GM18907 (cell line): Measurements from ENCODE around the gene NDUFB11.

ENCODE experiments used
- ATAC-seq: cut with Tn5 transposase; IDR thresholded peaks from one replicate; pipeline ENCODE4 v1.9.1; 2021; ENCODE audit warnings: mild to moderate bottlenecking, moderate library complexity; ENCODE audit not compliant: unreplicated experiment

The NDUFB11 gene

DNA sequence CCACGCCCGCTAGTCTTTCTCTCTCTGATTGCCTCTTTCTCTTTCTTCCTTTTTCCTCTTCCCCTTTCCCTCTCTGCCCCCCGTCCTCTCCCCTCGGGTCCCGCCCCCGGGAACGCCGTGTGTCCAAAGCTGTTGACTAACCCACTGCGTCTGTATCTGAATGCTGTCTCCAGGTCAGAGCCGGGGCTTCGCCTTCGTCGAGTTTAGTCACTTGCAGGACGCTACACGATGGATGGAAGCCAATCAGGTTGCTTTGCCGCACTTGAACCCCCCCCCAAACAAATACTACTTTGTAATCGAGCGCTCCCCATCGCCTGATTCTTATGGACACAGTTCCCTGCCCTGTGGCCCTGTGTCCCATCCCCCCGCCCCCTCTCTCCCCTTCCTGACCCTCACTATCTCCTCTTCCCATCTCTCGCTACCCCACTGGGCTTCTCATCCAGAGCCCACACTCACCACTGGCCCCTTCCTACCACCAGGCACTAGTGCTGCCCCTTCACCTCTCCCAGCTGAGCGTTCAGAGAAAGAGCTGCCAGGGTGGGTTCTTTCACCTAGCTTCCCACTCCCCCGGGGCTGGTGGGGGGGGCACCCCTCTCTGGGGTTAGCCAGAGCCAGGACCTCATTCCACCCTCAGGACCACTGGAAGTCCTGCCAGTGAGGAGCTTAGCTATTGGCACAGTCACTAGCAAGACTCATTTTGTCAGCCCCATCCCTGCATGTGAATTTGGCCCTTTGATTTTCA is 30.5 kb upstream of the NDUFB11 start:
- ATAC-seq, result no peak

DNA sequence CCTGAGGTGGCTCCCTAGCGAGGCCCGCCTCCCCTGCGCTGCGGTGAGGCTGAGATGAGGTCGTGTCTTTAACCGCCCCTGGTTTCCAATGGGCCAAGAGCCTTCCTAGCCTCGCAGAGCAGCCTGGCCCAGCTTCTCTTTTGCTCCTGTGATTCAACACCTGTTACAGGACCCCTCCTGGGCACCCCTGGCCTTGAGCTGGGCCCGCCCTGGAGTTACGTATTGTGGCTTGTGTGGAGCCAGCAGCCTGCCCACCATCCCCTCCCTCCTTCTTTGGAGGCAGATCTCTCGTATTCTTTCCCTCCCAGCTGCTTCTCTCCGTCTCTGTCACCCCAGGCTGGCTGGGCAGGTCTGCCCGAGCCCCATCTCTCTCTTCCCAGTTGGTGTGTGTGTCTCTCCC is 29.9 kb upstream of the NDUFB11 start:
- ATAC-seq, result no peak

DNA sequence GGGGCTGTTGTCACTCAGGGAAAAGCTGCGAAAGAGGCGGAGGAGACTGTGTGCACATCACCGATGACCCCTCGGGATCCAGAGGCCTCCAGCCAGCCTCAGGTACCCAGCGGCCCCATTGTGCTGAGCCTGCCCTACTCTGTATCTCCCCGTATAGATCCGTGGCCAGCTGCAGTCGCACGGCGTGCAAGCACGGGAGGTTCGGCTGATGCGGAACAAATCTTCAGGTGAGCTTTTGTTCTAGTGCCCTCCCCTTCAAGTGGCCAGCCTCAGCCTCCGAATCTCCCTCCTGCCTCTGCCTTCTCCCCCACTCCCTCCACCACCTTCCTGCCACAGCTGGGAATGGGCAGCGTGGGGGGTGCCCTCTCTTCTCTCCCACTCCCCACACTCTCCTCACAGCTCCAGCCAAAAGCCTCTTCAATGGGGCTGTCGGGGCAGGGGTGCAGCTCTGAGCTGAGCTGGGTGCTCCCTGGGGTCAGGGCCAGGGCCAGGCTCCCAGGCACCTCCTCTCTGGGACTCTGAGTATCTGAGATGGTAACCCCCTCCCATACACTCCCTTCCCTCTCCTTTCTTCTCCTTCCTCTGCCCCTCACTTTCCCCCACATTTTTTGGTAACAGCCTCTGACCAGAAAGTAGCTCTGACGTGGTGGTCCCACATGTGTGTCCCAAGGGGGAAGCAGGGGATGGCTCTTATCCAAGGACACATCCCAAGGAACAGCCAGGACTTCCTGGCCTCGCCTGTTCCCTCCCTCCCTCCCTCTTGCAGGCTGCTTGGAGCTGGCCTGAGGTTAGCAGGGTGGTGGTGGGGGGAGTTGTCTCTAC is 28.7 kb upstream of the NDUFB11 start:
- ATAC-seq, result no peak

DNA sequence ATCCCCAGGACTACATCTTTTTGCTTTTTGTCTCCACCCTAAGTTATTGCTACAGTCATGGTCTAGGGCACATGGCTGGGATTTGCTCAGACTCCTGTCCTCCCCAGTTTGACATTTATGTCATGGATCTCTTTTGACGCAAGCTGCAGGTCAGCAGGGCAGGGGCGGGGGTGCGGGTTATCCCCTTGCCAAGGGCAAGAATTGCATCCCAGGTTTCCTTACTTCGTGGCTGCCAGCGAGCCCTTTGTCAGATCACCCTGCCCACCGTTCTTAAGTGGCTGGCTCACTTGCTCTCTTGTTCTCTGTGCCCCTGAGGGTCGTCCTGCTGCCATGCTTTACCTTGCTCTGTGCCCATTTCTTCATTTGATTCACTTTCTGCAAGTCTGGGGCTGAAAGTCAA is 28.0 kb upstream of the NDUFB11 start:
- ATAC-seq, result no peak

- ATAC-seq, result no peak
Measured at GRCh38 chrX:47171996-47172395, 27.5 kb upstream of the NDUFB11 start.

- ATAC-seq, result no peak
Measured at GRCh38 chrX:47170861-47171692, 26.6 kb upstream of the NDUFB11 start.

DNA sequence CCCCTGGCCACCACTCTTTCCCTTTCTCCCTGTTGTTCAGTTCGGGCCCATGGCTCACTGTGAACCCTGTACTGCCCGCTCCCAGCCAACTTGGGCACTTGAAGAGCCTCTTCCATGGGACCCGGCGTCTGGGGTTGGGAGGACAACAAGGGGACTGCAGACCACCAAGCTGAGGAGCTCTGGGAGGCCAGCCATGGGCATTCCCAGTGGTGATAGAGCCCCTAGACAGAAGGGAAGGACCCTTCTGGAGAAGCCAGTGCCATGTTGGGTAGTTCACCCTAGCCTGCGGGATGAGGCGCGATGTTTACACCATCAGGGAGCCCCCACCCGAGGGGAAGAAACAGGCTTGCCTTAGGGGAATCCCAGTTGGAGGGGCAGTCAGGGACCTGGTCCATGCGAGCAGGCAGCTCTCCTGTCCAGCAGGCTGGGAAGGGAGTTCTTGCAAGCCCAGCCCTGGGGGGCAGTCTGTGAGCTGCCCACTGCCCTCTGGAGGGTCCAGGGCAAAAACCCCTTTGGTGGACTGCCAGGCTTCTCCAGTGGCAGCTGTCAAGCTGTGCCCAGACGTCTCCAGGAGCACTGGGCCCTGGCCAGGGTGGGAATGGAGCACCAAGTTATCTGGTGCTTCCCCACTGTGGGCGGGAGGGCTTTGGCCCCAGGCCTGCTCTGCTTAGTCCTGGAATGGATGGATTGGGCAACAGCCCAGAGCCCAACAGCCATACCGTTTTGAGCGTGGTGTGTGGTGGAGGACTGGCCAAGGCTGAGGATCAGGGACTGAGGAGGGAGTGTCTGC is 25.4 kb upstream of the NDUFB11 start:
- no peak for ATAC-seq

DNA sequence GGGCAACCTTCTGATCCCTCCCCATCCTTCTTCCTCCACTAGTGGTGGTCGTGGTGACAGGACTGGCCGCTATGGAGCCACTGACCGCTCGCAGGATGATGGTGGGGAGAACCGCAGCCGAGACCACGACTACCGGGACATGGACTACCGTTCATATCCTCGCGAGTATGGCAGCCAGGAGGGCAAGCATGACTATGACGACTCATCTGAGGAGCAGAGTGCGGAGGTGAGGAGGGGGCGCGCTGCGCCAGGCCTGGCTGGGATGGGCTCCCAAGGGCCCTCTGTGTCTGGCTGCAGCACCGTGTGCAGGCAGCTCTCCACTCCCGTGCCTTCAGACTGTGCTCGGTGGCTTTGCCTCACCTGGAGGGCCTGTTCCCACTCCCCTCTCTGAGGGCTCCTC is 24.8 kb upstream of the NDUFB11 start:
- ATAC-seq, result no peak

GRCh38 chrX:47168495-47169073 is 24.1 kb upstream of the NDUFB11 start:
- ATAC-seq, result no peak

GRCh38 chrX:47166126-47166525 is 21.6 kb upstream of the NDUFB11 start:
- ATAC-seq, result no peak

- ATAC-seq, result no peak
Measured at GRCh38 chrX:47164420-47164819, 19.9 kb upstream of the NDUFB11 start.

GRCh38 chrX:47162927-47163583 is 18.6 kb upstream of the NDUFB11 start:
- no peak for ATAC-seq

DNA sequence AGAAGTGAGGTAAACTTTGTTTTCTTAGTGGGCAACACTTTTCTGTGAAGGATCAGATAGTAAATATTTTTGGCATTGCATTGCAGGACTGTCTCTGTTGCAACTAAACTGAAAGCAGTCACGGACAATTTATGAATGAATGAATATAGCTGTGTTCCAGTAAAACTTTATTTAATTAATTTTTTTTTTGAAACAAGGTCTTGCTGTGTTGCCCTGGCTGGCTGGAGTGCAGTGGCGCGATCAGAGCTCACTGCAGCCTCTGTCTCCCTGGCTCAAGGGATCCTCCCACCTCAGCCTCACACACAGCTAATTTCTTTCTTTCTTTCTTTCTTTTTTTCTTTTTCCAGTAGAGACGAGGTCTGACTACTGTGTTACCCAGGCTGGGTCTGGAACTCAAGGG is 16.3 kb upstream of the NDUFB11 start:
- no peak for ATAC-seq

DNA sequence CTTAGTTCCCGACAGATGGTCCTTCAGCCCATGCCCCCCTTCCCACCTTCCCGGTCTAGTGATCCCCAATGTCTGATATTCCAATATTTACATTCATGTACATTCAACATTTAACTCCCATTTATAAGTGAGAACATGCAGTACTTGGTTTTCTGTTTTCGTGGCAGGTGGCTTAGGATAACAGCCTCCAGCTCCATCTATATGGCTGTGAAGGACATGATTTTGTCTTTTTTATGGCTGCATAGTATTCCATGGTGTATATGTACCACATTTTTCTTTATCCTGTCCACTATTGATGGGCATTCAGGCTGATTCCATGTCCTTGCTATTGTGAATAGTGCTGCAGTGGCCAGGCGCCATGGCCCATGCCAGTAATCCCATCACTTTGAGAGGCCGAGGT is 14.3 kb upstream of the NDUFB11 start:
- ATAC-seq, result no peak

DNA sequence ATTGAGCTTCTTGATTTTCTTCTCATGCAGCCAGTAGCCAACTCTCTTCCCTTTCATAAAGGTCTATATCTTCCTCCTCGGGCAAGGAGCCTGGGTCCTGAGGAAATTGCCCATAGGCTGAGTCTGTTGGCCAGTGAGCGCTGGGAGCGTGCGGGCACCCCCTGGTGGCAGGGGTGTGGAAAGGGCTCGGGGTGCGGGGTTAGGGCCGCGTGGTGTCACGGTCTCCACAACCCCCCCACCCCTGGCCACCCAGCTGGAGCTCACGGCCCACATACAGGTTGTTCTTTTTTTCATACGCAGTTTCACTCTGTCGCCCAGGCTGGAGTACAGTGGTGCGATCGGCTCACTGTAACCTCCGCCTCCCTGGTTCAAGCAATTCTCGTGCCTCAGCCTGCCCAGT is 13.6 kb upstream of the NDUFB11 start:
- ATAC-seq, result no peak

DNA sequence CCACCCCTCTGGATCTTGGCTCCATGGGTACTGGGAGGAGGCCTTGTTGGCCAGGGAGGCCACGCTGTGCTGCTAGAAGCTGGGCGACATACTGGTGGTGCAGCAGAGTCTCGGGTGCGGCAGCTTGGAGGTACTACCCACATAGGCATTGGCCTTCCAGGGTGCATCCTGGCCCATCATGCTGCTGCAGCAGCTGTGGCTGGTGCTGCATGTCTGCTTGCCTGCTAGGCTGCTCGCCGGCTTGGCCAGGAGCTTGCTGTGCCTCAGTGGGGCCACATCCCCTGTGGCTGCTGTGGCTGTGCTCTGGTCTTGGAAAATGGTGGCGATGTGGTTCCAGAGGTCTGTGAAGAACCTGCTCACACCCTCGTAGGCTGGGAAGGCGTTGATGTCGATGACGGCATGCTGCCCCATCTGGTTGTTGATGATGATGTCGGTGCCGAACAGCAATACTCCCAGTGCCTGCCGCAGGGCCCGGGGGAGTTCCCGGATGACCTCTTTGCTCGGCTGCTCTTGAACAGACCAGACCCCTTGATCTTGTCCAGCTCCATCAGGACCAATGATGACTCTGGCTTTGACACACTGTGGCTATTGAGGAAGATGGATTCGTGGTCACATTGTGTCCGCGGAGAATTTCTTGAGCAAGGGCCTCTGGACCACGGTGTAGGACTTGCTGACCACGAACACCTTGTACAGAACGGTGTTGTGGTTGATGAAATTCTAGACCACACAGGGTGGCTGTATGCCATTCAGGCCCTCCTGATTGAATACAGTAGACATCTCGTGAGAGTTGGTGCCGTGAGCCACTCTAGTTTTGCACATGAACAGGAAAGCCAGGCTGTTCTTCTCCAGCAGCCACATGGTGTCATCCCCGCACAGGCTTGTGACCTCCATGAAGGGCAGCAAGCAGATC is 12.4 kb upstream of the NDUFB11 start:
- ATAC-seq, result no peak

DNA sequence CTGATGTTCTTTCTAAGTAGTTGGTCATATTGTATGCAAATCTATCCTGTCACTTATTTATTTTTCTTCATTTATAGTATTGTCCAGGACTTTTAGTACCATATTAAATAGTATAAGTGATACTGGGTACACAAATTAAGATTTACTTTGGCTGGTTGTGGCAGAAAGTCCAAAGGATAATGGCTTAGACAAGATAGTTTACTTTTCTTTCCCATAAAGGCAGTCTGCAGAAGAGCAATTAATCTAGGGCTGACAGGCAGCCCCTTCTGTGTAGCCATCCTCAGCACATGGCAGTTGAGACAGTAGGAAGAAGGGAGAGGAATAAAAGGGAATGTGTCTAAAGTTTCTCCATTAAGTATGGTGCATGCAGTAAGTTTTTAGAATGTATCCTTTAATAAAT is 6.9 kb upstream of the NDUFB11 start:
- no peak for ATAC-seq

DNA sequence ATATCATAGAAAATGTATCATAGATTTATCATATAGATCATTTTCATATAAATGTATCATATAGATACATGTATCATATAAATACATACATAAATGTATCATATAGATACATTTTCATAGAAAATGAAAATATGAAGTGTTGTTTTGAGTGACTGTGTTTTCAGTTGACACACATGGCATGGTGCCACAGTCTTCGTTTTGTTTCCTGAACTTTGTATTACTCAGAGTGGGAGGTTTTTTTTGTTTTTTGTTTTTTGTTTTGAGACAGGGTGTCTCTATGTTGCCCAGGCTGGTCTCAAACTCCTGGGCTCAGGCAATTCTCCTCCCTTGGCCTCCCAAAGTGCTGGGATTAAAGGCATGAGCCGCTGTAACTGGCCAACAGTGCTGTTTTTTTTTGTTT is 4.4 kb upstream of the NDUFB11 start:
- no peak for ATAC-seq
